Neutrophil (primary cell): Measurements from ENCODE around the gene RBM48.

ENCODE experiments used
- H3K27ac ChIP-seq: fragments of 200-600 bp; sonication (generic); 2 replicates; pipeline ENCODE4 v1.5.1; 2016; ENCODE audit warnings: mild to moderate bottlenecking, moderate library complexity
- H3K27me3 ChIP-seq: fragments of 200-600 bp; sonication (generic); 2 replicates; pipeline ENCODE4 v1.6.0; 2016; ENCODE audit warnings: mild to moderate bottlenecking
- H3K36me3 ChIP-seq: fragments of 200-600 bp; sonication (generic); 2 replicates; pipeline ENCODE4 v1.5.1; 2017
- H3K4me1 ChIP-seq, 2 experiments: fragments of 200-600 bp in 1 of 2; sonication (generic) in 1 of 2; 1 replicate in 1 of 2; 2 replicates in 1 of 2; pipeline versions ENCODE4 v1.5.1 to v1.6.1; 2013 to 2016; ENCODE audit warnings: low read depth in 1 of 2, low read length in 1 of 2, mild to moderate bottlenecking in 1 of 2, moderate library complexity in 1 of 2; ENCODE audit not compliant: control insufficient read depth in 1 of 2, insufficient read depth in 1 of 2
- H3K4me3 ChIP-seq, 2 experiments: fragments of 200-600 bp in 1 of 2; sonication (generic) in 1 of 2; 1 replicate in 1 of 2; 2 replicates in 1 of 2; pipeline ENCODE4 v1.5.1; 2013 to 2016; ENCODE audit warnings: low read depth in 1 of 2, low read length in 1 of 2, mild to moderate bottlenecking in 1 of 2, moderate library complexity in 1 of 2
- H3K9me3 ChIP-seq: fragments of 200-600 bp; sonication (generic); 2 replicates; pipeline ENCODE4 v1.5.1; 2016
- CTCF ChIP-seq: fragments of 200-600 bp; sonication (generic); IDR thresholded peaks from 2 replicates; pipeline ENCODE4 v1.5.1; 2016; ENCODE audit warnings: antibody characterized with exemption

RBM48 gene

GRCh38 chr7:92506363-92506762, 22.2 kb upstream of the RBM48 start:
- peaks cover 38% of the 10 kb centered on the region for H3K36me3 ChIP-seq
- no peak for TF ChIP-seq CTCF

GRCh38 chr7:92508946-92509345, 19.6 kb upstream of the RBM48 start:
- H3K27me3 ChIP-seq, result no peaks in the 10 kb centered on the region
- H3K27ac ChIP-seq, result no peak overlapping the region
- no peak overlapping the region for H3K4me3 ChIP-seq
- TF ChIP-seq CTCF, result no peak
- no peaks in the 10 kb centered on the region for H3K9me3 ChIP-seq
- no peaks in the 10 kb centered on the region for H3K4me1 ChIP-seq
- peaks cover 18% of the 10 kb centered on the region for H3K36me3 ChIP-seq

More at GRCh38 chr7:92506363-92506762, 22.2 kb upstream of the RBM48 start:
- no peaks in the 10 kb centered on the region for H3K27me3 ChIP-seq
- H3K27ac ChIP-seq, result no peak overlapping the region
- H3K9me3 ChIP-seq, result no peaks in the 10 kb centered on the region
- H3K4me1 ChIP-seq, result no peaks in the 10 kb centered on the region
- no peak overlapping the region for H3K4me3 ChIP-seq

GRCh38 chr7:92513167-92513902, 15.3 kb upstream of the RBM48 start:
- no peak for TF ChIP-seq CTCF
- Histone ChIP-seq H3K27me3 (no peaks in the 10 kb centered on the region), H3K27ac (no peak overlapping the region), H3K9me3 (no peaks in the 10 kb centered on the region), H3K36me3 (peaks cover 28% of the 10 kb centered on the region), H3K4me3 (no peak overlapping the region), H3K4me1 (no peaks in the 10 kb centered on the region)

GRCh38 chr7:92517631-92518030, 11.0 kb upstream of the RBM48 start:
- no peak for TF ChIP-seq CTCF
- Histone ChIP-seq H3K9me3 (no peaks in the 10 kb centered on the region), H3K36me3 (peaks cover 18% of the 10 kb centered on the region), H3K4me3 (no peak overlapping the region), H3K4me1 (no peaks in the 10 kb centered on the region), H3K27ac (no peak overlapping the region), H3K27me3 (no peaks in the 10 kb centered on the region)

- Histone ChIP-seq H3K4me3 (no peak overlapping the region), H3K36me3 (peaks cover 12% of the 10 kb centered on the region), H3K9me3 (no peaks in the 10 kb centered on the region), H3K4me1 (no peaks in the 10 kb centered on the region), H3K27ac (peak overlapping the region; percentile 37), H3K27me3 (no peaks in the 10 kb centered on the region)
- TF ChIP-seq CTCF, result no peak
These were observed 8.6 kb upstream of the RBM48 start for GRCh38 chr7:92520024-92520423.
